Astrocyte (in vitro differentiated cells and primary cell): ENCODE results near the gene DNPH1.

Experiments used
- CTCF ChIP-seq: IDR thresholded peaks from 2 replicates; pipeline ENCODE4 v1.5.1; 2011; ENCODE audit warnings: low read depth, mild to moderate bottlenecking, inconsistent platforms, low read length, moderate library complexity; ENCODE audit not compliant: insufficient read depth
- EZH2 ChIP-seq: IDR thresholded peaks from 2 replicates; pipeline ENCODE4 v1.6.1; 2012; ENCODE audit warnings: mild to moderate bottlenecking, low read length, inconsistent platforms; ENCODE audit not compliant: insufficient read depth

GRCh38 chr6:43189776-43190304 lies 39.4 kb downstream of the DNPH1 start:
- TF ChIP-seq CTCF: no peak
- no peak for TF ChIP-seq EZH2
